WTC11 (cell line): Measurements from ENCODE around the gene ZBTB16.

Experiments used
- E2F1 ChIP-seq: sonication (generic); formaldehyde crosslinking; IDR thresholded peaks from 2 replicates; pipeline ENCODE4 v1.8.0; 2022; ENCODE audit warnings: mild to moderate bottlenecking, missing genetic modification reagents
- NFE2L1 ChIP-seq: sonication (generic); formaldehyde crosslinking; IDR thresholded peaks from 2 replicates; pipeline ENCODE4 v1.8.1; 2023; ENCODE audit warnings: missing genetic modification reagents
- ZNF121 ChIP-seq: sonication (generic); formaldehyde crosslinking; IDR thresholded peaks from 2 replicates; pipeline ENCODE4 v1.8.0; 2023; ENCODE audit warnings: missing genetic modification reagents

- TF ChIP-seq E2F1 (CRISPR knock-in tag) (no peak), ZNF121 (CRISPR knock-in tag) (no peak), NFE2L1 (no peak)
These were observed 65.2 kb downstream of the ZBTB16 start for GRCh38 chr11:114124601-114125144.
